MCF 10A (cell line): Measurements from ENCODE around the gene BUD23. TPM values are rescaled to one million over a fixed set of nuclear protein-coding genes. Genes with fewer than 3 reads are reported as not detected.

Source experiments
- Bru-seq: library from RNA; stranded (reverse); fragments of 400-500 nt; gene quantifications from one replicate; lab custom pipeline; 2021; lab: Mats Ljungman, UMichigan
- BruChase-seq, 2 experiments: library from RNA; stranded (reverse); fragments of 400-500 nt; gene quantifications; one replicate each; lab custom pipeline; 2021; lab: Mats Ljungman, UMichigan
- BruUV-seq: library from RNA; stranded (reverse); fragments of 400-500 nt; replicated peaks from 2 replicates; lab custom pipeline; 2021; lab: Mats Ljungman, UMichigan
- CTCF ChIA-PET: fragments of 300-600 bp; sonication (Branson Sonifier 250); formaldehyde crosslinking; extraction: SDS; loops from one replicate; lab custom pipeline; 2021; ENCODE audit warnings: antibody characterized with exemption, inconsistent platforms; lab: Yijun Ruan, JAX
- POLR2A ChIA-PET: fragments of 300-600, 350-650 bp; sonication (Branson Sonifier 250); formaldehyde crosslinking; extraction: SDS; loops from one replicate; lab custom pipeline; 2020; ENCODE audit warnings: antibody characterized with exemption, inconsistent platforms; lab: Yijun Ruan, JAX
- DNase-seq: peaks from one replicate; pipeline ENCODE4 v3.0.0-alpha.2; 2018; ENCODE audit not compliant: unreplicated experiment
- H3K27ac Mint-ChIP-seq: one replicate; pipeline ENCODE4 v1.8.0; 2022; ENCODE audit warnings: mild to moderate bottlenecking, low read depth, mixed read lengths; ENCODE audit not compliant: unreplicated experiment
- H3K27me3 Mint-ChIP-seq: one replicate; pipeline ENCODE4 v1.8.0; 2022; ENCODE audit warnings: mixed read lengths; ENCODE audit not compliant: insufficient read depth, unreplicated experiment
- H3K36me3 Mint-ChIP-seq: one replicate; pipeline ENCODE4 v1.8.0; 2022; ENCODE audit warnings: mild to moderate bottlenecking, moderate library complexity, mixed read lengths; ENCODE audit not compliant: insufficient read depth, unreplicated experiment
- H3K4me1 Mint-ChIP-seq: one replicate; pipeline ENCODE4 v1.8.0; 2022; ENCODE audit warnings: mixed read lengths; ENCODE audit not compliant: insufficient read depth, unreplicated experiment
- H3K4me3 Mint-ChIP-seq: one replicate; pipeline ENCODE4 v1.8.0; 2022; ENCODE audit warnings: mild to moderate bottlenecking, moderate library complexity, mixed read lengths; ENCODE audit not compliant: unreplicated experiment
- H3K9me3 Mint-ChIP-seq: one replicate; pipeline ENCODE4 v1.8.0; 2022; ENCODE audit warnings: mixed read lengths; ENCODE audit not compliant: unreplicated experiment
- CTCF ChIP-seq: fragments of 200-600 bp; IDR thresholded peaks from one replicate; pipeline ENCODE4 v1.8.0; 2022; ENCODE audit warnings: antibody characterized with exemption, mild to moderate bottlenecking; ENCODE audit not compliant: unreplicated experiment
- intact Hi-C: fragments of 100-400 bp; cut with micrococcal nuclease; formaldehyde crosslinking; loops from 2 replicates; pipeline ENCODE4 v1.14.1; 2022
- long read RNA-seq: library from polyadenylated mRNA; stranded (forward); transcript quantifications from one replicate; pipeline ENCODE4 v2.0.0, GENCODE V29; 2022
- total RNA-seq: library from RNA; stranded (reverse); gene quantifications from 2 replicates; pipeline ENCODE4 v1.2.3, GENCODE V29; 2022

BUD23 gene
- 71.5 and 81.9 TPM in 2 replicates for total RNA-seq
- Bru-seq, nascent RNA = percentile 77 among the genes with signal in this experiment
- BruChase-seq, experiment 1, labeled RNA remaining after a 6-hour chase = percentile 81 among the genes with signal in this experiment
- percentile 80 among the genes with signal in this experiment for BruChase-seq, experiment 2, labeled RNA remaining after a 2-hour chase
- long read RNA-seq, transcript BUD23-215 (2 exons, 3,886 nt) = minor isoform, 14 of 251 reads
- long read RNA-seq, transcript BUD23-201 (12 exons, 1,230 nt) = major isoform, 185 of 251 reads
- long read RNA-seq, partial matches to known transcripts = 11 of 251 reads
- long read RNA-seq, other reads (novel, unspliced or antisense) = 36 of 251 reads

GRCh38 chr7:73683056-73683787 lies at the start of gene BUD23, which contains the start of gene DNAJC30:
BUD23 (plus strand) TSS chr7:73683597; CDS start chr7:73683626, 29 bp downstream.
DNAJC30 (minus strand) TSS chr7:73683453; CDS start chr7:73683423, 30 bp downstream.
- peak; percentile 97 for DNase-seq
- CTCF ChIA-PET = interaction anchor here (1.1 to 2.3 kb wide), 3 partner anchors 10 to 49 kb away, joined by 3 to 6 read pairs (median 6); no protein-coding TSS in a partner anchor
- no TSS peak for BruUV-seq
- POLR2A ChIA-PET = interaction anchor here (0.6 to 1.5 kb wide), 7 partner anchors 14 to 492 kb away, joined by 3 to 4 read pairs (median 3); partner anchors contain the start of gene STX1A
- H3K4me1 Mint-ChIP-seq = peaks cover 18% of the 10 kb centered on the region
- peak within 1 kb of the TSS; percentile 94 for H3K4me3 Mint-ChIP-seq
- no peak for TF ChIP-seq CTCF
- H3K36me3 Mint-ChIP-seq = peaks cover 27% of the 10 kb centered on the region
- intact Hi-C loops = loop anchor here (1.0 to 2.0 kb wide), 3 partner anchors 36 to 70 kb away; partner anchors contain the start of genes MLXIPL and STX1A
- H3K27ac Mint-ChIP-seq = peak within 1 kb of the TSS; percentile 97
- no peaks in the 10 kb centered on the region for H3K9me3 Mint-ChIP-seq
- H3K27me3 Mint-ChIP-seq = no peaks in the 10 kb centered on the region

GRCh38 chr7:73633844-73634243 lies 49.6 kb upstream of the BUD23 start:
- POLR2A ChIA-PET = no interaction called here
- intact Hi-C loops = no loop called here
- no peak for DNase-seq
- Mint-ChIP-seq H3K36me3 (no peaks in the 10 kb centered on the region), H3K4me3 (no peak overlapping the region), H3K4me1 (peaks cover 13% of the 10 kb centered on the region), H3K27ac (no peak overlapping the region), H3K27me3 (peaks cover 5% of the 10 kb centered on the region), H3K9me3 (peaks cover 7% of the 10 kb centered on the region)
- no TSS peak for BruUV-seq
- TF ChIP-seq CTCF = no peak
- CTCF ChIA-PET = no interaction called here

GRCh38 chr7:73635428-73636200 lies 47.8 kb upstream of the BUD23 start:
- H3K9me3 Mint-ChIP-seq = peaks cover 7% of the 10 kb centered on the region
- POLR2A ChIA-PET = no interaction called here
- no TSS peak for BruUV-seq
- H3K27ac Mint-ChIP-seq = peak overlapping the region; percentile 61
- CTCF ChIA-PET = interaction anchor here (0.5 to 2.8 kb wide), 2 partner anchors 29 to 89 kb away, joined by 3 to 13 read pairs; no protein-coding TSS in a partner anchor
- no peak overlapping the region for H3K4me3 Mint-ChIP-seq
- peaks cover 13% of the 10 kb centered on the region for H3K4me1 Mint-ChIP-seq
- no peak for DNase-seq
- intact Hi-C loops = no loop called here
- H3K36me3 Mint-ChIP-seq = no peaks in the 10 kb centered on the region
- no peaks in the 10 kb centered on the region for H3K27me3 Mint-ChIP-seq
- TF ChIP-seq CTCF = no peak
